Upper lobe of left lung (tissue), 6 donors: ENCODE results near the gene SLC28A1. TPM values are rescaled to one million over a fixed set of nuclear protein-coding genes. Genes with fewer than 3 reads are reported as not detected.

Source experiments
- ATAC-seq, 2 donors: fragments of 200-7000 bp; cut with Tn5 transposase; one replicate each; pipeline ENCODE4 v1.9.1; 2022; ENCODE audit warnings: mild to moderate bottlenecking in 2 of 2, moderate library complexity in 2 of 2; ENCODE audit not compliant: low FRiP score in 2 of 2
- DNase-seq, 2 donors: peaks; one replicate each; pipeline ENCODE4 v3.0.0-alpha.2; 2019 to 2020
- H3K27ac ChIP-seq, 4 donors: fragments of 200-600 bp; sonication (generic); one replicate each; pipeline ENCODE4 v1.5.1; 2016 to 2019
- H3K27me3 ChIP-seq, 4 donors: fragments of 200-600 bp; sonication (generic); one replicate each; pipeline ENCODE4 v1.5.1; 2017 to 2019
- H3K36me3 ChIP-seq, 4 donors: fragments of 200-600 bp; sonication (generic); one replicate each; pipeline ENCODE4 v1.5.1; 2016 to 2019
- H3K4me1 ChIP-seq, 4 donors: fragments of 200-600 bp; sonication (generic); one replicate each; pipeline ENCODE4 v1.5.1; 2018 to 2019
- H3K4me3 ChIP-seq, 4 donors: fragments of 200-600 bp; sonication (generic); one replicate each; pipeline ENCODE4 v1.5.1; 2017 to 2019; ENCODE audit warnings: mild to moderate bottlenecking in 2 of 4, moderate library complexity in 1 of 4
- H3K9me3 ChIP-seq, 4 donors: fragments of 200-600 bp; sonication (generic); one replicate each; pipeline ENCODE4 v1.5.1; 2018 to 2019
- CTCF ChIP-seq, 6 experiments: fragments of 450-650 bp in 4 of 6; fragments of 200-600 bp in 2 of 6; sonication (generic) in 2 of 6; IDR thresholded peaks; one replicate each; pipeline ENCODE4 v1.5.1; 2016 to 2019; ENCODE audit warnings: antibody characterized with exemption in 6 of 6
- EP300 ChIP-seq, 4 donors: sonication (generic); formaldehyde crosslinking; IDR thresholded peaks; one replicate each; pipeline ENCODE4 v1.5.1; 2017; ENCODE audit warnings: antibody characterized with exemption in 4 of 4, control low read depth in 2 of 4
- POLR2A ChIP-seq, 4 donors: fragments of 450-650 bp; IDR thresholded peaks; one replicate each; pipeline ENCODE4 v1.5.1; 2016 to 2017; ENCODE audit warnings: antibody characterized with exemption in 4 of 4, mild to moderate bottlenecking in 2 of 4
- POLR2AphosphoS5 ChIP-seq, 2 donors: sonication (generic); formaldehyde crosslinking; IDR thresholded peaks; one replicate each; pipeline ENCODE4 v1.5.1; 2017; ENCODE audit warnings: antibody characterized with exemption in 2 of 2
- WGBS, 2 donors: methylation state at CpG; one replicate each; pipeline ENCODE4 v1.1.5; 2017 to 2018; 5-methylcytosine and 5-hydroxymethylcytosine counted together
- total RNA-seq, 6 donors: library from RNA; depleted of rRNA in 4 of 6; stranded (reverse); fragments of >200 nt in 4 of 6; gene quantifications; one replicate each; pipeline versions ENCODE4 v1.1.0 to v1.2.1, GENCODE V29; 2016 to 2021
- donor health status: DM: no; HTN: no; CAD: no; lungs with moderate emphysema.
- donor health status: DM: no; HTN: yes; CAD: no; lungs with severe emphysema.

Gene SLC28A1
- total RNA-seq, 6 donors from 2014 or later = not detected

- H3K9me3 ChIP-seq = no peaks in the 10 kb centered on the region
- peaks cover 0 to 14% (median 1%) of the 10 kb centered on the region in 4 donors for H3K4me1 ChIP-seq
- TF ChIP-seq POLR2A (IDR thresholded peaks at IDR 0.05) = no peak
- TF ChIP-seq POLR2AphosphoS5 (IDR thresholded peaks at IDR 0.05) = no peak
- no peak for TF ChIP-seq CTCF (IDR thresholded peaks at IDR 0.05)
- TF ChIP-seq EP300 (IDR thresholded peaks at IDR 0.05) = peak in 1 of 4 donors; percentile 49
- WGBS, 2 donors = 79 to 85% methylated on average over 8 of the region's 8 CpGs
- ATAC-seq = peak; percentile 18 to 42
- peaks cover 0 to 11% (median 8%) of the 10 kb centered on the region in 4 donors for H3K36me3 ChIP-seq
- no peak overlapping the region for H3K4me3 ChIP-seq
- peak in 1 of 2 donors; percentile 77 for DNase-seq
- H3K27ac ChIP-seq = peak overlapping the region in 1 of 4 donors; percentile 40
- H3K27me3 ChIP-seq = no peaks in the 10 kb centered on the region
Measured at GRCh38 chr15:84859144-84859543, 25.3 kb upstream of the SLC28A1 start.

GRCh38 chr15:84859651-84860050 lies 24.8 kb upstream of the SLC28A1 start:
- peak in 1 of 2 donors; percentile 4 for ATAC-seq
- peaks cover 0 to 14% (median 1%) of the 10 kb centered on the region in 4 donors for H3K4me1 ChIP-seq
- no peak overlapping the region for H3K4me3 ChIP-seq
- peak in 1 of 2 donors; percentile 72 for DNase-seq
- no peaks in the 10 kb centered on the region for H3K9me3 ChIP-seq
- peak overlapping the region in 1 of 4 donors; percentile 40 for H3K27ac ChIP-seq
- WGBS, 2 donors = 92 to 96% methylated on average over 10 to 15 of the region's 15 CpGs
- TF ChIP-seq POLR2AphosphoS5 (IDR thresholded peaks at IDR 0.05) (no peak), CTCF (IDR thresholded peaks at IDR 0.05) (no peak), POLR2A (IDR thresholded peaks at IDR 0.05) (no peak), EP300 (IDR thresholded peaks at IDR 0.05) (no peak)
- H3K27me3 ChIP-seq = no peaks in the 10 kb centered on the region
- peaks cover 0 to 11% (median 8%) of the 10 kb centered on the region in 4 donors for H3K36me3 ChIP-seq

GRCh38 chr15:84861781-84862180 lies 22.7 kb upstream of the SLC28A1 start:
- DNase-seq (no peak), ATAC-seq (no peak)
- H3K27me3 ChIP-seq = no peaks in the 10 kb centered on the region
- H3K4me3 ChIP-seq = no peak overlapping the region
- peaks cover 0 to 9% (median 6%) of the 10 kb centered on the region in 4 donors for H3K36me3 ChIP-seq
- WGBS, 2 donors = 83% methylated on average over 3 of the region's 3 CpGs
- no peak overlapping the region for H3K27ac ChIP-seq
- no peaks in the 10 kb centered on the region for H3K9me3 ChIP-seq
- peaks cover 0 to 14% (median 1%) of the 10 kb centered on the region in 4 donors for H3K4me1 ChIP-seq
- TF ChIP-seq POLR2A (IDR thresholded peaks at IDR 0.05) (no peak), POLR2AphosphoS5 (IDR thresholded peaks at IDR 0.05) (no peak), CTCF (IDR thresholded peaks at IDR 0.05) (no peak), EP300 (IDR thresholded peaks at IDR 0.05) (no peak)

- H3K4me3 ChIP-seq = no peak overlapping the region
- WGBS, 2 donors = 91 to 92% methylated on average over 13 to 17 of the region's 17 CpGs
- ATAC-seq = no peak
- TF ChIP-seq CTCF (IDR thresholded peaks at IDR 0.05) (no peak), POLR2A (IDR thresholded peaks at IDR 0.05) (no peak), POLR2AphosphoS5 (IDR thresholded peaks at IDR 0.05) (no peak), EP300 (IDR thresholded peaks at IDR 0.05) (no peak)
- peaks cover 0 to 14% (median 1%) of the 10 kb centered on the region in 4 donors for H3K4me1 ChIP-seq
- H3K36me3 ChIP-seq = peaks cover 0 to 7% (median 3%) of the 10 kb centered on the region in 4 donors
- H3K27me3 ChIP-seq = no peaks in the 10 kb centered on the region
- H3K9me3 ChIP-seq = no peaks in the 10 kb centered on the region
- no peak overlapping the region for H3K27ac ChIP-seq
- DNase-seq = no peak
Measured at GRCh38 chr15:84862214-84862975, 22.1 kb upstream of the SLC28A1 start.
